Activated CD4-positive, alpha-beta T cell treated with anti-CD3 and anti-CD28 coated beads for 36 hours (primary cell): ENCODE results near the gene RADIL. TPM values are rescaled to one million over a fixed set of nuclear protein-coding genes. Genes with fewer than 3 reads are reported as not detected.

Experiments
- ATAC-seq: fragments of 200-7000 bp; cut with Tn5 transposase; one replicate; pipeline ENCODE4 v1.10.0; 2021; ENCODE audit warnings: mild to moderate bottlenecking, moderate library complexity
- CTCF ChIA-PET: fragments of 350-600 bp; sonication (Branson Sonifier 250); formaldehyde crosslinking; loops from one replicate; lab custom pipeline; 2021; ENCODE audit warnings: antibody characterized with exemption; lab: Charles Lee
- POLR2A ChIA-PET: fragments of 350-600 bp; sonication (Branson Sonifier 250); formaldehyde crosslinking; loops from one replicate; lab custom pipeline; 2021; ENCODE audit warnings: antibody characterized with exemption, inconsistent platforms; lab: Charles Lee
- DNase-seq: peaks from one replicate; pipeline ENCODE4 v3.0.0-alpha.2; 2020
- H3K27ac Mint-ChIP-seq: one replicate; pipeline ENCODE4 v1.8.0; 2021; ENCODE audit warnings: mixed read lengths
- H3K27me3 Mint-ChIP-seq: one replicate; pipeline ENCODE4 v1.8.0; 2021; ENCODE audit warnings: mixed read lengths
- H3K36me3 Mint-ChIP-seq: one replicate; pipeline ENCODE4 v1.8.0; 2021; ENCODE audit warnings: low read depth, mixed read lengths
- H3K4me1 Mint-ChIP-seq: one replicate; pipeline ENCODE4 v1.8.0; 2021; ENCODE audit warnings: mixed read lengths
- H3K4me3 Mint-ChIP-seq: one replicate; pipeline ENCODE4 v1.8.0; 2021; ENCODE audit warnings: mild to moderate bottlenecking, moderate library complexity, mixed read lengths
- H3K9me3 Mint-ChIP-seq: one replicate; pipeline ENCODE4 v1.8.0; 2021; ENCODE audit warnings: low read depth, mixed read lengths
- intact Hi-C, 2 experiments: fragments of 100-400 bp; cut with DNase I in 1 of 2; cut with micrococcal nuclease in 1 of 2; formaldehyde crosslinking; loops; one replicate each; pipeline versions ENCODE4 v1.14.2 to v1.15.1; 2022 to 2024; cut with DNase I, micrococcal nuclease
- total RNA-seq, 2 experiments: library from RNA; stranded (reverse); gene quantifications; one replicate each; pipeline ENCODE4 v1.2.3, GENCODE V29; 2021

Gene RADIL
- total RNA-seq, 2 experiments from 2014 or later: 0.42 to 0.69 TPM

- H3K27me3 Mint-ChIP-seq: peaks cover 3% of the 10 kb centered on the region
- no peaks in the 10 kb centered on the region for H3K9me3 Mint-ChIP-seq
- no peak overlapping the region for H3K27ac Mint-ChIP-seq
- ATAC-seq (no peak), DNase-seq (no peak)
- H3K36me3 Mint-ChIP-seq: no peaks in the 10 kb centered on the region
- no peak overlapping the region for H3K4me3 Mint-ChIP-seq
- CTCF ChIA-PET: no interaction called here
- no peaks in the 10 kb centered on the region for H3K4me1 Mint-ChIP-seq
- intact Hi-C loops: no loop called here
- POLR2A ChIA-PET: no interaction called here
These were observed 60.8 kb downstream of the RADIL start for GRCh38 chr7:4822677-4823076.

GRCh38 chr7:4820967-4821471 lies 62.5 kb downstream of the RADIL start:
- intact Hi-C loops: no loop called here
- POLR2A ChIA-PET: no interaction called here
- no peak overlapping the region for H3K4me3 Mint-ChIP-seq

GRCh38 chr7:4820405-4820966 lies 63.0 kb downstream of the RADIL start:
- Mint-ChIP-seq H3K4me1 (no peaks in the 10 kb centered on the region), H3K9me3 (no peaks in the 10 kb centered on the region), H3K36me3 (no peaks in the 10 kb centered on the region), H3K4me3 (no peak overlapping the region), H3K27ac (no peak overlapping the region), H3K27me3 (peaks cover 5% of the 10 kb centered on the region)
- DNase-seq (no peak), ATAC-seq (no peak)
- POLR2A ChIA-PET: no interaction called here
- CTCF ChIA-PET: no interaction called here
- intact Hi-C loops: no loop called here

More at GRCh38 chr7:4820967-4821471, 62.5 kb downstream of the RADIL start:
- CTCF ChIA-PET: interaction anchor here (0.7 kb wide), 1 partner anchor 1003 kb away, joined by 3 read pairs; no protein-coding TSS in a partner anchor
- H3K27ac Mint-ChIP-seq: no peak overlapping the region
- no peak for ATAC-seq
- H3K36me3 Mint-ChIP-seq: no peaks in the 10 kb centered on the region
- H3K4me1 Mint-ChIP-seq: no peaks in the 10 kb centered on the region
- no peak for DNase-seq
- H3K27me3 Mint-ChIP-seq: peaks cover 5% of the 10 kb centered on the region
- no peaks in the 10 kb centered on the region for H3K9me3 Mint-ChIP-seq

- H3K27ac Mint-ChIP-seq: no peak overlapping the region
- intact Hi-C loops: no loop called here
- peaks cover 6% of the 10 kb centered on the region for H3K27me3 Mint-ChIP-seq
- no peak for ATAC-seq
- H3K36me3 Mint-ChIP-seq: no peaks in the 10 kb centered on the region
- no peak overlapping the region for H3K4me3 Mint-ChIP-seq
- ChIA-PET POLR2A (no interaction called here), CTCF (no interaction called here)
- H3K9me3 Mint-ChIP-seq: no peaks in the 10 kb centered on the region
- no peaks in the 10 kb centered on the region for H3K4me1 Mint-ChIP-seq
- DNase-seq: no peak
These were observed 63.7 kb downstream of the RADIL start for GRCh38 chr7:4819560-4820404.

GRCh38 chr7:4818000-4818794 lies 65.3 kb downstream of the RADIL start:
- ATAC-seq: no peak
- Mint-ChIP-seq H3K27me3 (peaks cover 18% of the 10 kb centered on the region), H3K27ac (no peak overlapping the region), H3K4me1 (no peaks in the 10 kb centered on the region), H3K36me3 (no peaks in the 10 kb centered on the region), H3K9me3 (no peaks in the 10 kb centered on the region), H3K4me3 (no peak overlapping the region)
- CTCF ChIA-PET: interaction anchor here (0.6 kb wide), 1 partner anchor 1792 kb away, joined by 3 read pairs; no protein-coding TSS in a partner anchor
- POLR2A ChIA-PET: no interaction called here
- intact Hi-C loops: no loop called here
- no peak for DNase-seq

GRCh38 chr7:4817178-4817901 lies 66.2 kb downstream of the RADIL start:
- H3K4me1 Mint-ChIP-seq: no peaks in the 10 kb centered on the region
- no peak overlapping the region for H3K27ac Mint-ChIP-seq
- no peaks in the 10 kb centered on the region for H3K36me3 Mint-ChIP-seq
- ChIA-PET POLR2A (no interaction called here), CTCF (no interaction called here)
- DNase-seq (no peak), ATAC-seq (no peak)
- intact Hi-C loops: no loop called here
- no peak overlapping the region for H3K4me3 Mint-ChIP-seq
- no peaks in the 10 kb centered on the region for H3K9me3 Mint-ChIP-seq
- H3K27me3 Mint-ChIP-seq: peaks cover 24% of the 10 kb centered on the region

GRCh38 chr7:4816419-4817080 lies 67.0 kb downstream of the RADIL start:
- DNase-seq (no peak), ATAC-seq (no peak)
- CTCF ChIA-PET: interaction anchor here (0.6 to 0.7 kb wide), 2 partner anchors 24 to 1445 kb away, joined by 3 to 4 read pairs; no protein-coding TSS in a partner anchor
- Mint-ChIP-seq H3K9me3 (no peaks in the 10 kb centered on the region), H3K4me1 (no peaks in the 10 kb centered on the region), H3K36me3 (no peaks in the 10 kb centered on the region), H3K27ac (no peak overlapping the region), H3K27me3 (peaks cover 24% of the 10 kb centered on the region), H3K4me3 (no peak overlapping the region)
- intact Hi-C loops: no loop called here
- POLR2A ChIA-PET: no interaction called here

GRCh38 chr7:4815609-4816418 lies 67.7 kb downstream of the RADIL start:
- Mint-ChIP-seq H3K27me3 (peaks cover 24% of the 10 kb centered on the region), H3K4me3 (no peak overlapping the region), H3K27ac (no peak overlapping the region), H3K9me3 (no peaks in the 10 kb centered on the region), H3K4me1 (no peaks in the 10 kb centered on the region), H3K36me3 (no peaks in the 10 kb centered on the region)
- DNase-seq: no peak
- POLR2A ChIA-PET: no interaction called here
- intact Hi-C loops: no loop called here
- CTCF ChIA-PET: interaction anchor here (0.7 kb wide), 1 partner anchor 23 kb away, joined by 4 read pairs; no protein-coding TSS in a partner anchor
- ATAC-seq: no peak

GRCh38 chr7:4815121-4815520 lies 68.4 kb downstream of the RADIL start:
- POLR2A ChIA-PET: no interaction called here
- CTCF ChIA-PET: interaction anchor here (0.5 kb wide), 1 partner anchor 1660 kb away, joined by 4 read pairs; no protein-coding TSS in a partner anchor
- Mint-ChIP-seq H3K9me3 (no peaks in the 10 kb centered on the region), H3K4me1 (peaks cover 2% of the 10 kb centered on the region), H3K27ac (no peak overlapping the region), H3K4me3 (no peak overlapping the region), H3K36me3 (no peaks in the 10 kb centered on the region), H3K27me3 (peaks cover 28% of the 10 kb centered on the region)
- no peak for DNase-seq
- intact Hi-C loops: no loop called here
- ATAC-seq: no peak

- ChIA-PET CTCF (interaction anchor here (0.5 to 0.7 kb wide), 2 partner anchors 93 to 1660 kb away, joined by 3 to 4 read pairs; no protein-coding TSS in a partner anchor), POLR2A (no interaction called here)
- peaks cover 5% of the 10 kb centered on the region for H3K4me1 Mint-ChIP-seq
- no peak overlapping the region for H3K4me3 Mint-ChIP-seq
- H3K36me3 Mint-ChIP-seq: no peaks in the 10 kb centered on the region
- ATAC-seq: no peak
- no peak overlapping the region for H3K27ac Mint-ChIP-seq
- no peaks in the 10 kb centered on the region for H3K9me3 Mint-ChIP-seq
- intact Hi-C loops: no loop called here
- no peak for DNase-seq
- H3K27me3 Mint-ChIP-seq: peaks cover 25% of the 10 kb centered on the region
These were observed 69.1 kb downstream of the RADIL start for GRCh38 chr7:4814433-4814832.
